ENCODE measurements around the gene MAPT.

The MAPT gene

DNA sequence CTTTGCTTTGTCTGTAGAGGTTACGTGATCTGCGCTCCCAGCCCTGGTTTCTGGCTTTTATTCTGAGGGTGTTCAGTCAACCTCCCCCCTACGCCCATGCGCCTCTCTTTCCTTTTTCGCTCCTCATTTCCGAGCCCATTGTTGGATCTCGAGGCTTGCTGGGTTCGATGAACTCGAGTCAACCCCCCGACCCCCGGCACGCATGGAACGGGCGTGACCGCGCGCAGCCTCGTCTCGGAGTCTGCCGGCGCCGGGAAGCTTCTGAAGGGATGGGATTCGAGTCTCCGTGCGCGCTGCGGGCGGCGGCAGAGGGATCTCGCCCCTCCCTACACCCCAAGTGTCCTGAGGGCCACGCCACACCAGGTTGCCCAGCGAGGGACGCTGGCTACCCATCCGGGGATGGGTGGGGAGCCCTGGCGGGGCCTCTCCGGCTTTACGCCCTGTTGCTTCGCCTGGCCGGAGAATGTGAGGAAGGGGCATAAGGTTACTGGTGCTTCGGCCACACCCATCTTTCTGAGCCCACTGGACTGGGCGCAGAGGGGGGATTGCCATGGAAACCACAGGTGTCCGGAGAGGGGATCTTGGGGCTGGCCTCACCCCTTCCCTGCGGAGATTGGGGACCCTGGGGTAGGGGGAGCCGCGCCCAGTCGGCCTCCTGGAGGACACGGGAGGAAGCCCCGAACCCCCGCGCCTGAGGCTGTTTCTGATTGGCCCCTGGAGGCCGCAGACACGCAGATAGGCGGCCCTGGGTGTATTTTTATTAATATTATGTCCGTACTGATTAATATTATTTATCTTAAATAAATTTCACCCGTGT lies 1.8 kb downstream of the MAPT start:
- H3K36me3 ChIP-seq (ENCODE audit: control insufficient read depth, low read length), result no peaks in the 10 kb centered on the region
- H3K9me3 ChIP-seq (ENCODE audit: control insufficient read depth, insufficient read depth, low read length), result no peaks in the 10 kb centered on the region
- no peak overlapping the region for H3K4me3 ChIP-seq (ENCODE audit: low read length)
- no peaks in the 10 kb centered on the region for H3K9me2 ChIP-seq (replicated peaks; ENCODE audit: control insufficient read depth, low read length)
- TF ChIP-seq, protein P1, sequence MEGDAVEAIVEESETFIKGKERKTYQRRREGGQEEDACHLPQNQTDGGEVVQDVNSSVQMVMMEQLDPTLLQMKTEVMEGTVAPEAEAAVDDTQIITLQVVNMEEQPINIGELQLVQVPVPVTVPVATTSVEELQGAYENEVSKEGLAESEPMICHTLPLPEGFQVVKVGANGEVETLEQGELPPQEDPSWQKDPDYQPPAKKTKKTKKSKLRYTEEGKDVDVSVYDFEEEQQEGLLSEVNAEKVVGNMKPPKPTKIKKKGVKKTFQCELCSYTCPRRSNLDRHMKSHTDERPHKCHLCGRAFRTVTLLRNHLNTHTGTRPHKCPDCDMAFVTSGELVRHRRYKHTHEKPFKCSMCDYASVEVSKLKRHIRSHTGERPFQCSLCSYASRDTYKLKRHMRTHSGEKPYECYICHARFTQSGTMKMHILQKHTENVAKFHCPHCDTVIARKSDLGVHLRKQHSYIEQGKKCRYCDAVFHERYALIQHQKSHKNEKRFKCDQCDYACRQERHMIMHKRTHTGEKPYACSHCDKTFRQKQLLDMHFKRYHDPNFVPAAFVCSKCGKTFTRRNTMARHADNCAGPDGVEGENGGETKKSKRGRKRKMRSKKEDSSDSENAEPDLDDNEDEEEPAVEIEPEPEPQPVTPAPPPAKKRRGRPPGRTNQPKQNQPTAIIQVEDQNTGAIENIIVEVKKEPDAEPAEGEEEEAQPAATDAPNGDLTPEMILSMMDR (IDR thresholded peaks at IDR 0.05; ENCODE audit: low read depth, low read length, poor library complexity, severe bottlenecking), result no peak
- H3K4me2 ChIP-seq (ENCODE audit: low read length), result no peak overlapping the region; the same call in 1 of the 2 replicates
- peaks cover 13% of the 10 kb centered on the region for H3K4me1 ChIP-seq (ENCODE audit: control insufficient read depth, low read length)
- H3K27me3 ChIP-seq (ENCODE audit: control insufficient read depth, low read length), result peaks cover 43% of the 10 kb centered on the region
- no peaks in the 10 kb centered on the region for H4K20me1 ChIP-seq (ENCODE audit: control insufficient read depth, insufficient read depth, low read depth, low read length)
- no peaks in the 10 kb centered on the region for H3F3A ChIP-seq (ENCODE audit: control insufficient read depth, insufficient read depth)
- no peak overlapping the region for H3K27ac ChIP-seq (ENCODE audit: low read depth, low read length)
- no peaks in the 10 kb centered on the region for H3K79me2 ChIP-seq (ENCODE audit: control insufficient read depth, low read length)

DNA sequence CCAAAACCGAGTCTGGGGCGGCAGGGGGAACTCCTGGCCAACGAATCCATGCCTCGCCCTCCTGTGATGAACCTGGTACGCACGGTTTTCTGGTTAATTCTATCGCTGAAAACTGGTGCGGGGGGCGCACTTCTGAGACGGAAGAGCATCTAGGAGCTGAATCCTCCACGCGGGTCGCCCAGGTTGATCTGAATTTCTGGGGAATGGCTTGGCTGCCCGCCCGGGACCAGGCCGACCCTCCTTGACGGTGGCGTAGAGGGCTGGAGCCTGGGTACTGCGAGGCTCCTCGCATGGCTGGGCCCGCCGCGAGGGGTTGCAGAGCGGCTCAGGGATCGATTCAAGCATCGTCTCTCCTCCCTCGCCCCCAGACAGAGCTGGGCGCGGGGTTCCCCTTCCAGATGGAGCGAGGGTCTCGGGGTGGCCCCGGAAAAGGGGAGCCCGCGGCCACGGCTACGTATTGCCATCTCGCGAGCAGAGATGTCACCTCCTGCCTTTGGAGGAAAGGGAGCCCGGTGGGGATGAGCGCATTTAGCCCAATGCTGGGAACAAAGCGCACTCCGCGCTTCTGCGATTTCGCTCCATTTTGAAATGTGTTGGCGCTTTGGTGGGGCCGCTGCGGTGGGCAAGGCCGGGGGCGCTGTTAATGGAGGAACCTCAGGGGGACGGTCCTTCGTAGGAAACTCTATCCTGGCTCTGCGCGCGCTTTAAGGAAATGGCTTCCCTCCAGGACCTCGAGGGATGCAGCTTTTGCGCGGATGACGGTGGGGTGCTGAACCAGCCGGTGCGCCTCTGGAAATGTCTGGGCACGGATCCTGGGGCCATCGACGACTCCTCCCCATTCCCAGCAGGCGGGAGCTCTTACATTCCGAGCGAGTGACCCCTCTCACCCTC lies 2.7 kb downstream of the MAPT start:
- no peaks in the 10 kb centered on the region for H3K79me2 ChIP-seq (ENCODE audit: control insufficient read depth, low read length)
- H3K4me1 ChIP-seq (ENCODE audit: control insufficient read depth, low read length), result peaks cover 13% of the 10 kb centered on the region
- no peaks in the 10 kb centered on the region for H3K9me3 ChIP-seq (ENCODE audit: control insufficient read depth, insufficient read depth, low read length)
- H4K20me1 ChIP-seq (ENCODE audit: control insufficient read depth, insufficient read depth, low read depth, low read length), result no peaks in the 10 kb centered on the region
- no peak for TF ChIP-seq EZH2phosphoT487 (IDR thresholded peaks at IDR 0.05; ENCODE audit: borderline replicate concordance, low read length)
- TF ChIP-seq, protein P1 (IDR thresholded peaks at IDR 0.05; ENCODE audit: low read depth, low read length, poor library complexity, severe bottlenecking), result no peak
- H3K9me2 ChIP-seq (replicated peaks; ENCODE audit: control insufficient read depth, low read length), result no peaks in the 10 kb centered on the region
- H3K4me2 ChIP-seq (ENCODE audit: low read length), result no peak overlapping the region
- H3K27ac ChIP-seq (ENCODE audit: low read depth, low read length), result no peak overlapping the region
- peaks cover 38% of the 10 kb centered on the region for H3K27me3 ChIP-seq (ENCODE audit: control insufficient read depth, low read length)
- no peaks in the 10 kb centered on the region for H3K36me3 ChIP-seq (ENCODE audit: control insufficient read depth, low read length)
- no peaks in the 10 kb centered on the region for H3F3A ChIP-seq (ENCODE audit: control insufficient read depth, insufficient read depth)
- H3K4me3 ChIP-seq (ENCODE audit: low read length), result no peak overlapping the region

DNA sequence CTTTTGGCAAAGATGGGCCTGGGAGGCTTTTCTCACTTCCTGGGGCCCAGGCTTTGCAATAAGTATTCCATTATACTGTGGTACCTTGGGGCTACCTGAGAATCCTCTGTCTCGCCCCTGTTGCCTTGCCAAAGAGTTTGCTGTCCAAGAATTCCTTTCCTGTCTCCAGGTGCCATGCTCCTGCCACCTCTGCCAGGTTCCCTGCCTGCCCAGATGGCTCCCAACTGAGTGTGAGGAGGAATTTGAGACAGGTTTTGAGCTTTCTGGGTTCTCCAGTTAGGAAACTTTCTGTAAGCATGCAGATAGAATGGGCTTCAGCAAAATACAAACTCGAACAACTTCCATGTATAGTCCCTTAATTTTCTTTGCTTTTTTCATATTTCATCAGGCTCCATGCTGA lies 5.8 kb downstream of the MAPT start:
- TF ChIP-seq EZH2phosphoT487 (IDR thresholded peaks at IDR 0.05; ENCODE audit: borderline replicate concordance, low read length), result no peak
- TF ChIP-seq, protein P1 (IDR thresholded peaks at IDR 0.05; ENCODE audit: low read depth, low read length, poor library complexity, severe bottlenecking), result no peak
- Histone ChIP-seq H3K4me2 (ENCODE audit: low read length) (no peak overlapping the region), H3K79me2 (ENCODE audit: control insufficient read depth, low read length) (no peaks in the 10 kb centered on the region), H4K20me1 (ENCODE audit: control insufficient read depth, insufficient read depth, low read depth, low read length) (no peaks in the 10 kb centered on the region), H3K4me1 (ENCODE audit: control insufficient read depth, low read length) (peaks cover 5% of the 10 kb centered on the region), H3K27ac (ENCODE audit: low read depth, low read length) (no peak overlapping the region), H3F3A (ENCODE audit: control insufficient read depth, insufficient read depth) (no peaks in the 10 kb centered on the region), H3K9me3 (ENCODE audit: control insufficient read depth, insufficient read depth, low read length) (no peaks in the 10 kb centered on the region), H3K36me3 (ENCODE audit: control insufficient read depth, low read length) (no peaks in the 10 kb centered on the region), H3K9me2 (replicated peaks; ENCODE audit: control insufficient read depth, low read length) (no peaks in the 10 kb centered on the region), H3K4me3 (ENCODE audit: low read length) (no peak overlapping the region), H3K27me3 (ENCODE audit: control insufficient read depth, low read length) (peaks cover 24% of the 10 kb centered on the region)
